MM.1S (cell line): ENCODE data around the gene PRRG1.

ENCODE experiments used
- DNase-seq: peaks from one replicate; pipeline ENCODE4 v3.0.0-alpha.2; 2015
- H2AFZ ChIP-seq: fragments of 300-600 bp; sonication (generic); 2 replicates; pipeline ENCODE4 v1.6.0; 2016; ENCODE audit warnings: antibody characterized with exemption, low read length
- H3F3A ChIP-seq: fragments of 300-600 bp; sonication (generic); 2 replicates; pipeline ENCODE4 v1.6.1; 2016; ENCODE audit warnings: mild to moderate bottlenecking, antibody characterized with exemption, low read length, moderate library complexity, mixed read lengths; ENCODE audit not compliant: insufficient read depth
- H3K27ac ChIP-seq: fragments of 300-600 bp; sonication (generic); 2 replicates; pipeline ENCODE4 v1.5.1; 2016; ENCODE audit warnings: mild to moderate bottlenecking, low read length
- H3K27me3 ChIP-seq: fragments of 300-600 bp; sonication (generic); replicated peaks from 2 replicates; pipeline ENCODE4 v1.6.0; 2016; ENCODE audit warnings: low read length; ENCODE audit not compliant: insufficient read depth
- H3K36me3 ChIP-seq: fragments of 300-600 bp; sonication (generic); replicated peaks from 2 replicates; pipeline ENCODE4 v1.6.1; 2016; ENCODE audit warnings: mild to moderate bottlenecking, low read length, mixed read lengths; ENCODE audit not compliant: insufficient read depth
- H3K4me1 ChIP-seq: fragments of 300-600 bp; sonication (generic); 2 replicates; pipeline ENCODE4 v1.6.1; 2016; ENCODE audit warnings: low read length, mixed read lengths
- H3K4me2 ChIP-seq: fragments of 300-600 bp; sonication (generic); 2 replicates; pipeline ENCODE4 v1.6.0; 2016; ENCODE audit warnings: low read depth, low read length
- H3K4me3 ChIP-seq: fragments of 300-600 bp; sonication (generic); 2 replicates; pipeline ENCODE4 v1.5.1; 2016; ENCODE audit warnings: low read length, mixed read lengths
- H3K79me2 ChIP-seq: fragments of 300-600 bp; sonication (generic); 2 replicates; pipeline ENCODE4 v1.6.1; 2016; ENCODE audit warnings: mixed run types, low read length, mixed read lengths
- H3K9ac ChIP-seq: fragments of 300-600 bp; sonication (generic); 2 replicates; pipeline ENCODE4 v1.6.1; 2016; ENCODE audit warnings: low read length, mixed read lengths
- H3K9me2 ChIP-seq: fragments of 300-600 bp; sonication (generic); replicated peaks from 2 replicates; pipeline ENCODE4 v1.6.1; 2016; ENCODE audit warnings: mild to moderate bottlenecking, low read length, mixed read lengths; ENCODE audit not compliant: insufficient read depth
- H3K9me3 ChIP-seq: fragments of 300-600 bp; sonication (generic); replicated peaks from 2 replicates; pipeline ENCODE4 v1.6.1; 2016; ENCODE audit warnings: mild to moderate bottlenecking, low read length, mixed read lengths; ENCODE audit not compliant: insufficient read depth
- H4K20me1 ChIP-seq: fragments of 300-600 bp; sonication (generic); 2 replicates; pipeline ENCODE4 v1.6.1; 2016; ENCODE audit warnings: mild to moderate bottlenecking, low read length, moderate library complexity, mixed read lengths; ENCODE audit not compliant: insufficient read depth
- CTCF ChIP-seq: fragments of 300-600 bp; sonication (generic); IDR thresholded peaks from 2 replicates; pipeline ENCODE4 v1.5.1; 2016; ENCODE audit warnings: antibody characterized with exemption, low read length, mixed read lengths
- EZH2 ChIP-seq: fragments of 300-600 bp; sonication (generic); optimal IDR thresholded peaks from 2 replicates; pipeline ENCODE3; 2017; ENCODE audit warnings: low read depth, mild to moderate bottlenecking, antibody characterized with exemption, low read length, mixed read lengths
- EZH2phosphoT487 ChIP-seq: fragments of 300-600 bp; sonication (generic); IDR thresholded peaks from 2 replicates; pipeline ENCODE4 v1.6.1; 2018; ENCODE audit warnings: antibody characterized with exemption, low read length

The PRRG1 gene

GRCh38 chrX:37380924-37381323, 31.8 kb downstream of the PRRG1 start:
- H3K4me1 ChIP-seq = no peaks in the 10 kb centered on the region
- no peak overlapping the region for H3K27ac ChIP-seq
- H3K4me2 ChIP-seq = no peak overlapping the region
- no peaks in the 10 kb centered on the region for H3K27me3 ChIP-seq
- no peaks in the 10 kb centered on the region for H3K36me3 ChIP-seq
- DNase-seq = no peak
- H4K20me1 ChIP-seq = no peaks in the 10 kb centered on the region
- H3K9me3 ChIP-seq = no peaks in the 10 kb centered on the region
- H3K9me2 ChIP-seq = no peaks in the 10 kb centered on the region
- TF ChIP-seq EZH2 (no peak), CTCF (no peak), EZH2phosphoT487 (no peak)
- no peaks in the 10 kb centered on the region for H3K79me2 ChIP-seq
- H3K4me3 ChIP-seq = no peak overlapping the region
- no peaks in the 10 kb centered on the region for H3F3A ChIP-seq
- H3K9ac ChIP-seq = no peak overlapping the region
- no peak overlapping the region for H2AFZ ChIP-seq

- no peak overlapping the region for H3K27ac ChIP-seq
- H3K36me3 ChIP-seq = no peaks in the 10 kb centered on the region
- no peak overlapping the region for H3K9ac ChIP-seq
- no peak overlapping the region for H3K4me3 ChIP-seq
- DNase-seq = no peak
- no peaks in the 10 kb centered on the region for H3K9me3 ChIP-seq
- no peaks in the 10 kb centered on the region for H3K9me2 ChIP-seq
- no peaks in the 10 kb centered on the region for H3K4me1 ChIP-seq
- H3K27me3 ChIP-seq = no peaks in the 10 kb centered on the region
- H3K79me2 ChIP-seq = no peaks in the 10 kb centered on the region
- no peak overlapping the region for H2AFZ ChIP-seq
- no peak overlapping the region for H3K4me2 ChIP-seq
- no peaks in the 10 kb centered on the region for H3F3A ChIP-seq
- no peaks in the 10 kb centered on the region for H4K20me1 ChIP-seq
- TF ChIP-seq CTCF (no peak), EZH2 (no peak), EZH2phosphoT487 (no peak)
Observed at GRCh38 chrX:37383313-37383712, 34.1 kb downstream of the PRRG1 start.

GRCh38 chrX:37388413-37388812, 39.2 kb downstream of the PRRG1 start:
- Histone ChIP-seq H3K27ac (no peak overlapping the region), H3K27me3 (no peaks in the 10 kb centered on the region), H3K4me1 (no peaks in the 10 kb centered on the region), H3K9ac (no peak overlapping the region), H3K4me2 (no peak overlapping the region), H3K4me3 (no peak overlapping the region), H3K36me3 (no peaks in the 10 kb centered on the region), H3K9me3 (no peaks in the 10 kb centered on the region), H3K79me2 (no peaks in the 10 kb centered on the region), H3F3A (no peaks in the 10 kb centered on the region), H2AFZ (no peak overlapping the region), H3K9me2 (no peaks in the 10 kb centered on the region), H4K20me1 (no peaks in the 10 kb centered on the region)
- no peak for TF ChIP-seq EZH2
- no peak for TF ChIP-seq CTCF
- TF ChIP-seq EZH2phosphoT487 = no peak
- DNase-seq = no peak
